H1 (cell line): ENCODE results near the gene ZNF148. TPM values are rescaled to one million over a fixed set of nuclear protein-coding genes. Genes with fewer than 3 reads are reported as not detected.

ENCODE experiments used
- CTCF ChIA-PET: fragments of 300-600 bp; sonication (Branson Sonifier 250); formaldehyde crosslinking; loops from one replicate; lab custom pipeline; 2021; ENCODE audit not compliant: partially characterized antibody; lab: Charles Lee
- POLR2A ChIA-PET: fragments of 300-600 bp; sonication (Branson Sonifier 250); formaldehyde crosslinking; loops from one replicate; lab custom pipeline; 2021; ENCODE audit warnings: inconsistent platforms; ENCODE audit not compliant: partially characterized antibody; lab: Charles Lee
- DNase-seq, 2 experiments: peaks; one replicate each; pipeline versions ENCODE4 v3.0.0 to v3.0.0-alpha.2; 2010 to 2022; ENCODE audit warnings: low spot score in 2 of 2, low read depth in 1 of 2, mixed read lengths in 1 of 2
- FAIRE-seq: peaks from 2 replicates; lab custom pipeline; 2011; peaks lifted over from hg19 to GRCh38; lab: Jason Lieb, UNC
- H2AFZ ChIP-seq: 2 replicates; pipeline ENCODE4 v1.8.1; 2012; ENCODE audit warnings: low read length, inconsistent platforms
- H2AK5ac ChIP-seq: 2 replicates; pipeline ENCODE4 v1.6.1; 2013; ENCODE audit warnings: low read depth, low read length
- H2BK120ac ChIP-seq: replicated peaks from 2 replicates; pipeline ENCODE3; 2013; ENCODE audit warnings: low read depth, low read length, inconsistent platforms
- H2BK12ac ChIP-seq: 2 replicates; pipeline ENCODE4 v1.6.1; 2013; ENCODE audit warnings: low read depth, low read length
- H2BK15ac ChIP-seq: 2 replicates; pipeline ENCODE4 v1.6.1; 2013; ENCODE audit warnings: low read length
- H2BK20ac ChIP-seq: 2 replicates; pipeline ENCODE4 v1.6.1; 2013; ENCODE audit warnings: low read length
- H2BK5ac ChIP-seq: 2 replicates; pipeline ENCODE4 v1.6.1; 2013; ENCODE audit warnings: low read depth, low read length
- H3K14ac ChIP-seq: 2 replicates; pipeline ENCODE4 v1.6.1; 2013; ENCODE audit warnings: inconsistent platforms; ENCODE audit not compliant: insufficient read length
- H3K18ac ChIP-seq: 2 replicates; pipeline ENCODE4 v1.6.1; 2013; ENCODE audit warnings: low read length; ENCODE audit errors: extremely low read depth
- H3K23ac ChIP-seq: 2 replicates; pipeline ENCODE4 v1.6.1; 2013; ENCODE audit warnings: inconsistent platforms; ENCODE audit not compliant: insufficient read length
- H3K23me2 ChIP-seq: 2 replicates; pipeline ENCODE4 v1.6.1; 2013; ENCODE audit warnings: low read depth, low read length
- H3K27ac ChIP-seq: 2 replicates; pipeline ENCODE4 v1.6.1; 2011; ENCODE audit warnings: low read depth, low read length, inconsistent platforms
- H3K27me3 ChIP-seq, 4 experiments: replicated peaks in 1 of 4; 1 replicate in 1 of 4; 2 replicates in 3 of 4; pipeline versions ENCODE4 v1.6.1 to v1.8.1; 2011 to 2013; ENCODE audit warnings: low read length in 3 of 4, mild to moderate bottlenecking in 3 of 4, inconsistent platforms in 2 of 4, mixed read lengths in 2 of 4, moderate library complexity in 1 of 4; ENCODE audit not compliant: control insufficient read depth in 3 of 4, insufficient read depth in 3 of 4; ENCODE audit errors: extremely low read depth in 1 of 4
- H3K36me3 ChIP-seq, 4 experiments: 2 replicates each; pipeline versions ENCODE4 v1.6.1 to v1.8.1; 2011 to 2013; ENCODE audit warnings: mild to moderate bottlenecking in 4 of 4, low read length in 3 of 4, moderate library complexity in 2 of 4, control low read depth in 1 of 4, inconsistent platforms in 1 of 4; ENCODE audit not compliant: insufficient read depth in 4 of 4, control insufficient read depth in 2 of 4
- H3K4ac ChIP-seq: replicated peaks from 2 replicates; pipeline ENCODE3; 2013; ENCODE audit warnings: low read length, low read depth, mixed read lengths, inconsistent platforms; ENCODE audit not compliant: insufficient read length
- H3K4me1 ChIP-seq, 4 experiments: replicated peaks in 1 of 4; 1 replicate in 1 of 4; 2 replicates in 3 of 4; pipeline versions ENCODE4 v1.6.1 to v1.8.1; 2011 to 2013; ENCODE audit warnings: low read length in 3 of 4, inconsistent platforms in 2 of 4, mixed read lengths in 1 of 4; ENCODE audit not compliant: insufficient read depth in 4 of 4, control insufficient read depth in 3 of 4
- H3K4me2 ChIP-seq, 2 experiments: 2 replicates each; pipeline versions ENCODE4 v1.6.1 to v1.8.1; 2011 to 2013; ENCODE audit warnings: low read depth in 2 of 2, low read length in 2 of 2, control low read depth in 1 of 2, inconsistent platforms in 1 of 2, mild to moderate bottlenecking in 1 of 2; ENCODE audit not compliant: insufficient read depth in 1 of 2
- H3K4me3 ChIP-seq, 4 experiments: fragments of 200-600, 300-600 bp in 1 of 4; sonication (generic), shearing (Covaris generic), sonication (Bioruptor Twin) in 1 of 4; 2 replicates each; pipeline versions ENCODE4 v1.5.1 to v1.8.1; 2011 to 2016; ENCODE audit warnings: low read length in 4 of 4, low read depth in 3 of 4, control low read depth in 2 of 4, inconsistent platforms in 2 of 4, mild to moderate bottlenecking in 2 of 4, mixed read lengths in 1 of 4, moderate library complexity in 1 of 4; ENCODE audit not compliant: insufficient read depth in 2 of 4; ENCODE audit errors: extremely low read depth in 1 of 4
- H3K56ac ChIP-seq: replicated peaks from 2 replicates; pipeline ENCODE3; 2013; ENCODE audit warnings: low read depth, mild to moderate bottlenecking, mixed read lengths, low read length, inconsistent platforms; ENCODE audit not compliant: insufficient read length
- H3K79me1 ChIP-seq: 2 replicates; pipeline ENCODE4 v1.6.1; 2013; ENCODE audit warnings: low read depth, low read length, control low read depth
- H3K79me2 ChIP-seq, 2 experiments: 2 replicates each; pipeline versions ENCODE4 v1.6.1 to v1.8.1; 2012 to 2013; ENCODE audit warnings: low read length in 2 of 2, mild to moderate bottlenecking in 2 of 2, inconsistent platforms in 1 of 2; ENCODE audit not compliant: insufficient read depth in 2 of 2, control insufficient read depth in 1 of 2
- H3K9ac ChIP-seq, 4 experiments: replicated peaks in 1 of 4; 1 replicate in 1 of 4; 2 replicates in 3 of 4; pipeline versions ENCODE4 v1.6.1 to v1.8.1; 2011 to 2013; ENCODE audit warnings: low read depth in 3 of 4, low read length in 3 of 4, control low read depth in 2 of 4, mild to moderate bottlenecking in 2 of 4, moderate library complexity in 2 of 4, inconsistent platforms in 1 of 4; ENCODE audit errors: extremely low read depth in 1 of 4
- H3K9me3 ChIP-seq, 2 experiments: 2 replicates each; pipeline versions ENCODE4 v1.6.1 to v1.8.1; 2012 to 2013; ENCODE audit warnings: mild to moderate bottlenecking in 2 of 2, moderate library complexity in 2 of 2, control low read depth in 1 of 2, inconsistent platforms in 1 of 2, low read depth in 1 of 2, low read length in 1 of 2, mixed read lengths in 1 of 2; ENCODE audit not compliant: insufficient read depth in 2 of 2
- H4K20me1 ChIP-seq, 2 experiments: replicated peaks in 1 of 2; 2 replicates each; pipeline versions ENCODE3 to v1.8.1; 2011 to 2013; ENCODE audit warnings: inconsistent platforms in 2 of 2, low read length in 2 of 2, mild to moderate bottlenecking in 1 of 2; ENCODE audit not compliant: insufficient read depth in 2 of 2, control insufficient read depth in 1 of 2
- H4K5ac ChIP-seq: 2 replicates; pipeline ENCODE4 v1.6.1; 2013; ENCODE audit warnings: low read length, low read depth, mixed read lengths, inconsistent platforms; ENCODE audit not compliant: insufficient read length
- H4K8ac ChIP-seq: 2 replicates; pipeline ENCODE4 v1.8.0; 2013; ENCODE audit warnings: mild to moderate bottlenecking, moderate library complexity, low read length, inconsistent platforms; ENCODE audit not compliant: insufficient read depth; ENCODE audit errors: extremely low read depth
- H4K91ac ChIP-seq: replicated peaks from 2 replicates; pipeline ENCODE3; 2013; ENCODE audit warnings: low read length, mixed read lengths, inconsistent platforms; ENCODE audit not compliant: insufficient read length
- CREB1 ChIP-seq: IDR thresholded peaks from 2 replicates; pipeline ENCODE4 v1.6.1; 2012; ENCODE audit warnings: inconsistent platforms
- E2F6 ChIP-seq: IDR thresholded peaks from 2 replicates; pipeline ENCODE4 v1.6.1; 2012; ENCODE audit warnings: inconsistent platforms
- EGR1 ChIP-seq: IDR thresholded peaks from 2 replicates; pipeline ENCODE4 v1.6.1; 2011; ENCODE audit warnings: low read depth, low read length, borderline replicate concordance
- EZH2 ChIP-seq: fragments of 200-600 bp; sonication (generic); IDR thresholded peaks from 2 replicates; pipeline ENCODE4 v1.7.1; 2012; ENCODE audit warnings: low read depth, mild to moderate bottlenecking, moderate library complexity, low read length, inconsistent platforms; ENCODE audit not compliant: severe bottlenecking
- JUN ChIP-seq: IDR thresholded peaks from 2 replicates; pipeline ENCODE4 v1.6.1; 2011; ENCODE audit warnings: low read depth, mild to moderate bottlenecking, improper control_type of control experiment, low read length
- MAFK ChIP-seq: IDR thresholded peaks from 2 replicates; pipeline ENCODE4 v1.6.1; 2012; ENCODE audit warnings: low read depth, mild to moderate bottlenecking, improper control_type of control experiment, low read length
- MAX ChIP-seq: IDR thresholded peaks from 2 replicates; pipeline ENCODE4 v1.6.1; 2012; ENCODE audit warnings: inconsistent platforms
- NANOG ChIP-seq: IDR thresholded peaks from 2 replicates; pipeline ENCODE4 v1.6.1; 2011; ENCODE audit warnings: low read length, low read depth, mild to moderate bottlenecking, inconsistent platforms; ENCODE audit not compliant: insufficient read depth, poor library complexity, severe bottlenecking
- POLR2A ChIP-seq, 2 experiments: IDR thresholded peaks; 1 replicate in 1 of 2; 2 replicates in 1 of 2; pipeline ENCODE4 v1.6.1; 2011; ENCODE audit warnings: low read depth in 2 of 2, low read length in 2 of 2, mild to moderate bottlenecking in 2 of 2; ENCODE audit errors: control extremely low read depth in 1 of 2
- RAD21 ChIP-seq, 2 experiments: IDR thresholded peaks in 1 of 2; conservative IDR thresholded peaks in 1 of 2; 2 replicates each; pipeline ENCODE4 v1.6.1; 2011; ENCODE audit warnings: low read depth in 2 of 2, low read length in 2 of 2, improper control_type of control experiment in 1 of 2, inconsistent platforms in 1 of 2, mild to moderate bottlenecking in 1 of 2, moderate library complexity in 1 of 2
- RBBP5 ChIP-seq: IDR thresholded peaks from 2 replicates; pipeline ENCODE4 v1.7.1; 2012; ENCODE audit warnings: low read depth, mild to moderate bottlenecking, inconsistent platforms, low read length, moderate library complexity, borderline replicate concordance
- RNF2 ChIP-seq: fragments of 200-900, 300-1000 bp; sonication (generic); IDR thresholded peaks from 2 replicates; pipeline ENCODE4 v1.7.1; 2016; ENCODE audit warnings: borderline replicate concordance, low read depth, mild to moderate bottlenecking, antibody characterized with exemption, low read length; ENCODE audit not compliant: poor library complexity, severe bottlenecking; ENCODE audit errors: missing control alignments
- SIX5 ChIP-seq: IDR thresholded peaks from 2 replicates; pipeline ENCODE4 v1.6.1; 2011; ENCODE audit warnings: mild to moderate bottlenecking, low read depth, low read length
- YY1 ChIP-seq: IDR thresholded peaks from 2 replicates; pipeline ENCODE4 v1.6.1; 2011; ENCODE audit warnings: low read depth, mild to moderate bottlenecking, low read length
- WGBS, 2 experiments: shearing (Covaris generic) in 1 of 2; methylation state at CpG; one replicate each; pipeline versions ENCODE4 v1.1.6 to v1.1.7; 2013 to 2015; ENCODE audit warnings: low lambda C conversion rate in 2 of 2, mixed read lengths in 2 of 2, inconsistent platforms in 1 of 2, low coverage in 1 of 2, missing lambda C conversion rate in 1 of 2; ENCODE audit not compliant: insufficient replicate concordance in 2 of 2, insufficient coverage in 1 of 2, insufficient read length in 1 of 2; ENCODE audit errors: extremely low coverage in 1 of 2, missing lambda C conversion rate in 1 of 2; 5-methylcytosine and 5-hydroxymethylcytosine counted together
- polyA plus RNA-seq, 7 experiments: library from polyadenylated mRNA; depleted of rRNA in 3 of 7; stranded (reverse) in 5 of 7; unstranded in 2 of 7; fragments of >200 nt in 5 of 7; fragments of 200-250 nt in 2 of 7; gene quantifications; 1 replicate in 5 of 7; 2 replicates in 1 of 7; 4 replicates in 1 of 7; pipeline versions ENCODE4 v1.2.1 to v1.2.3, GENCODE V29; 2011 to 2013; ENCODE audit warnings: missing spikeins in 2 of 7, mixed read lengths in 2 of 7
- total RNA-seq: library from RNA; stranded (reverse); fragmentation: NEBNext Ultra II Directional; extraction: Animal tissue kit (Norgen Biotek cat#: 25700); gene quantifications from 2 replicates; pipeline ENCODE4 v1.2.1, GENCODE V29; 2021

ZNF148 gene
- total and polyA plus RNA-seq, 2 of the 8 experiments (the other 6 are each of a cell fraction or from before 2014, with no cell fraction given): 3.7 to 22.6 TPM

GRCh38 chr3:125418306-125418705 lies 43.2 kb upstream of the ZNF148 start:
- H3K14ac ChIP-seq: no peak overlapping the region
- H4K20me1 ChIP-seq: no peaks in the 10 kb centered on the region
- no peak overlapping the region for H4K8ac ChIP-seq
- no peaks in the 10 kb centered on the region for H3K27me3 ChIP-seq
- no peak overlapping the region for H3K27ac ChIP-seq
- no peak overlapping the region for H2BK5ac ChIP-seq
- H4K5ac ChIP-seq: no peak overlapping the region
- H2AFZ ChIP-seq: no peak overlapping the region
- H2BK12ac ChIP-seq: no peak overlapping the region
- no peaks in the 10 kb centered on the region for H3K23me2 ChIP-seq
- CTCF ChIA-PET: interaction anchor here (1.1 to 1.5 kb wide), 2 partner anchors 9 to 10 kb away, joined by 4 read pairs; no protein-coding TSS in a partner anchor
- H2BK120ac ChIP-seq: no peak overlapping the region
- no peaks in the 10 kb centered on the region for H3K4me1 ChIP-seq
- H2AK5ac ChIP-seq: no peak overlapping the region
- FAIRE-seq (no peak), DNase-seq (no peak)
- H3K9me3 ChIP-seq: no peaks in the 10 kb centered on the region
- H3K79me1 ChIP-seq: no peaks in the 10 kb centered on the region
- H3K9ac ChIP-seq: no peak overlapping the region
- no peak overlapping the region for H3K4ac ChIP-seq
- no peak for TF ChIP-seq RBBP5
- TF ChIP-seq NANOG: no peak
- TF ChIP-seq E2F6: no peak
- TF ChIP-seq RNF2: no peak
- TF ChIP-seq CREB1: no peak
- TF ChIP-seq MAX: no peak
- TF ChIP-seq EGR1: no peak
- no peak for TF ChIP-seq SIX5
- TF ChIP-seq RAD21 (IDR thresholded peaks at IDR 0.05 in 1 of 2, conservative IDR thresholded peaks at IDR 0.05 in 1 of 2; ENCODE audit: low read depth in 2 of 2, low read length in 2 of 2): no peak
- no peak for TF ChIP-seq MAFK
- no peak for TF ChIP-seq YY1
- TF ChIP-seq POLR2A (IDR thresholded peaks at IDR 0.05; ENCODE audit: control extremely low read depth in 1 of 2, low read depth in 2 of 2, low read length in 2 of 2): no peak
- no peak for TF ChIP-seq EZH2
- no peak for TF ChIP-seq JUN
- H3K18ac ChIP-seq: no peak overlapping the region
- H4K91ac ChIP-seq: no peak overlapping the region
- no peak overlapping the region for H3K23ac ChIP-seq
- no peak overlapping the region for H2BK20ac ChIP-seq
- H3K4me2 ChIP-seq: no peak overlapping the region
- H3K4me3 ChIP-seq: no peak overlapping the region
- H3K79me2 ChIP-seq: no peaks in the 10 kb centered on the region
- no peaks in the 10 kb centered on the region for H3K36me3 ChIP-seq
- WGBS, 2 experiments: 76% methylated on average over 4 of the region's 4 CpGs; no CpG with 5 or more reads in 1 of the 2 experiments
- H3K56ac ChIP-seq: no peak overlapping the region
- H2BK15ac ChIP-seq: no peak overlapping the region
- POLR2A ChIA-PET: no interaction called here
